Measurements from ENCODE around the gene MCF2L2.

The MCF2L2 gene

DNA sequence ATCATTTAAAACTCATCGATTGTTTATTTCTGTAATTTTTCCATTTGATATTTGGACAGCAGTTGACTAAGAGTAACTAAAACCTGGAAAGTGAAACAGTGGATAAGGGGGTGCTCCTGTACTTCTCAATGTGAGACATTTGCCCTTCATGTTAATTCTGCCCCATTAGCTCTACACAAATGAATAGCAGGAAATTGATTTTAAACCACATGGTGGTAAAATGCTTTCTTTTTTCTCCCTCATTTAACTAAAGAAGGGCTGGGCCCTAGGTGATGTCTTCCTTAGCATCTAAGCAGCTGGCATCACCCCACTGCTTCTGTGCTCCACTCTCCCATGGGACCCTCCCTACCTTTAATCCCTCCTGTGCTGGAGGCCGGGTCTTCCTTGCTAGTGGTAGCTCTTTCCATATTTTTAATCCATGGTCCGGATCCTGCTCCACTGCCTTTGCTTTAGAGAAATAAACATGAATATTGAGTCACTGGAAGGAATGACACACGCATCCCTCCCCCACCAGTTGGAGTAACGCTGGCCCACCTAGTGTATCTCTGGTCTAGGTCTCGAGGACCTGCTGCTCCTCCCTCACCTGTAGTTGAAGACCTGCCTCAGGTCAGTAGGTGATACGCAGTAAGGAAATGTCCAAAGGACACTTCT, 235.6 kb downstream of the MCF2L2 start:
- TF ChIP-seq, protein P1, sequence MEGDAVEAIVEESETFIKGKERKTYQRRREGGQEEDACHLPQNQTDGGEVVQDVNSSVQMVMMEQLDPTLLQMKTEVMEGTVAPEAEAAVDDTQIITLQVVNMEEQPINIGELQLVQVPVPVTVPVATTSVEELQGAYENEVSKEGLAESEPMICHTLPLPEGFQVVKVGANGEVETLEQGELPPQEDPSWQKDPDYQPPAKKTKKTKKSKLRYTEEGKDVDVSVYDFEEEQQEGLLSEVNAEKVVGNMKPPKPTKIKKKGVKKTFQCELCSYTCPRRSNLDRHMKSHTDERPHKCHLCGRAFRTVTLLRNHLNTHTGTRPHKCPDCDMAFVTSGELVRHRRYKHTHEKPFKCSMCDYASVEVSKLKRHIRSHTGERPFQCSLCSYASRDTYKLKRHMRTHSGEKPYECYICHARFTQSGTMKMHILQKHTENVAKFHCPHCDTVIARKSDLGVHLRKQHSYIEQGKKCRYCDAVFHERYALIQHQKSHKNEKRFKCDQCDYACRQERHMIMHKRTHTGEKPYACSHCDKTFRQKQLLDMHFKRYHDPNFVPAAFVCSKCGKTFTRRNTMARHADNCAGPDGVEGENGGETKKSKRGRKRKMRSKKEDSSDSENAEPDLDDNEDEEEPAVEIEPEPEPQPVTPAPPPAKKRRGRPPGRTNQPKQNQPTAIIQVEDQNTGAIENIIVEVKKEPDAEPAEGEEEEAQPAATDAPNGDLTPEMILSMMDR (IDR thresholded peaks at IDR 0.05) = no peak
- no peak for TF ChIP-seq ZFX (IDR thresholded peaks at IDR 0.05; ENCODE audit: borderline replicate concordance)
- no peak overlapping the region for H3K27ac ChIP-seq

DNA sequence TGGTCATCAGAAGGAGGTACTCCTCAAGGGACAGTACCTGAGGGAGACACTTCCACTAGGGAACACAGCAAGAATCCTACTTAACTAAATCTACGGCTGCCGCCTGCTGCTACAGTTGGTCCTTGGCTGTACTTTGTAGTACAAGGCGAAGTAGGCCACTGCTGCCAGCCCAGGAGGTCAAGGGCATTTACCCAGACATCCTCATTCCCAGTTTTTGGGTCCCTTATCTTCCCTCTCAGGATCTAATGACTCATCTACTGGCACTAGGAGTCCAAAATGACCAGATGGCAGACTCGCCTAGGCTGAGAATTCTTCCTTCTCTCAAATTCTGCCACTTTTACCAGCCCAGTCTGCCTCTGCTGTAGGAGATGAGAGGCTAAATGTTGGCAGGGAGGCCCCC, 238.8 kb downstream of the MCF2L2 start:
- H3K27ac ChIP-seq = no peak overlapping the region
- TF ChIP-seq, protein P1 (IDR thresholded peaks at IDR 0.05) = no peak
- no peak for TF ChIP-seq ZFX (IDR thresholded peaks at IDR 0.05; ENCODE audit: borderline replicate concordance)

DNA sequence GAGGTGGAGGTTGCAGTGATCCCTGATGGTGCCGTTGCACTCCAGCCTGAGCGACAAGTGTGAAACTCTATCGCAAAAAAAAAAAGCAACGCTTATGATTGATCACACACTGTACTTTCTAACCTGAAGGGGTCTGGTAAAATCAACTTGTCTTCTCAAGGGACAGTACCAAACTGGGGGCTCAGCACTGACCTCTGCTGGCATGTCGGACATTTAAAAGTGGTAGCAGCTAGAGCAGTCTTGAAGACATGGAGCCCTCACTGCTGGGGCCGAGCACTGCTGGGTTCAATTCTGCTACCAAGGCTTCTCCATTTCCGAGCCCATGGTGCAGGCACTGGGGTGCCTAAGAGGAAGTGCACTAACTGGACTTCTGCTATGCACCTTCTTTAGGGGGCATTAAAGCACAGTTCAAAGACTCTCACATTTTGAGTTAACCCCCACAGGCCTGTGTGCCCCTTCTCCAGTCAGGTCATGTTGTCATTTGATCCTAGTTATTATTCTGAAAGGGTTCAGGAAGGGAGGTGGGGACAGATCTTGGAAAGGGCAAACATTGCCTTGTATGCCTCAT, 239.4 kb downstream of the MCF2L2 start:
- no peak for TF ChIP-seq ZFX (IDR thresholded peaks at IDR 0.05; ENCODE audit: borderline replicate concordance)
- TF ChIP-seq, protein P1 (IDR thresholded peaks at IDR 0.05) = peak; percentile 64
- H3K27ac ChIP-seq = no peak overlapping the region

DNA sequence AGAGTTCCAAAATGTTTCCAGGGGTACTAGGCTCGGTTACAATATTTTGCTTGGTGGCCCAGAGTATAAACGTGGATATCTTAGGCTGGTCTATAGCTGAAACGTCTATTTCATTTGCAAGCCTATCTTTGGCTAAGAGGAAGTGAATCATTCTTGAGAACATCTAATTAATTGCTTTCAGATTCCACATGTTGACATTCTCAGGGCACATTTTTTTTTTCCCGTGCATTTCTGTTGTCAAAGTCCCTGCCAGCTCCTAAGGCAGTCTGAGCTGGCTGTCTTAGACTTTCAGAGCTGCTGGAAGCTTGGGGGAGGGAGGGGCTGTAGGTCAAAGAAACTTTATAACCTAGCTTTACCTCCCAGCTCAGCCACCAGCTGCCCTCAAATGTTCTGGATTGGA, 242.7 kb downstream of the MCF2L2 start:
- TF ChIP-seq ZFX (IDR thresholded peaks at IDR 0.05; ENCODE audit: borderline replicate concordance) = no peak
- TF ChIP-seq, protein P1 (IDR thresholded peaks at IDR 0.05) = no peak
- H3K27ac ChIP-seq = no peak overlapping the region

DNA sequence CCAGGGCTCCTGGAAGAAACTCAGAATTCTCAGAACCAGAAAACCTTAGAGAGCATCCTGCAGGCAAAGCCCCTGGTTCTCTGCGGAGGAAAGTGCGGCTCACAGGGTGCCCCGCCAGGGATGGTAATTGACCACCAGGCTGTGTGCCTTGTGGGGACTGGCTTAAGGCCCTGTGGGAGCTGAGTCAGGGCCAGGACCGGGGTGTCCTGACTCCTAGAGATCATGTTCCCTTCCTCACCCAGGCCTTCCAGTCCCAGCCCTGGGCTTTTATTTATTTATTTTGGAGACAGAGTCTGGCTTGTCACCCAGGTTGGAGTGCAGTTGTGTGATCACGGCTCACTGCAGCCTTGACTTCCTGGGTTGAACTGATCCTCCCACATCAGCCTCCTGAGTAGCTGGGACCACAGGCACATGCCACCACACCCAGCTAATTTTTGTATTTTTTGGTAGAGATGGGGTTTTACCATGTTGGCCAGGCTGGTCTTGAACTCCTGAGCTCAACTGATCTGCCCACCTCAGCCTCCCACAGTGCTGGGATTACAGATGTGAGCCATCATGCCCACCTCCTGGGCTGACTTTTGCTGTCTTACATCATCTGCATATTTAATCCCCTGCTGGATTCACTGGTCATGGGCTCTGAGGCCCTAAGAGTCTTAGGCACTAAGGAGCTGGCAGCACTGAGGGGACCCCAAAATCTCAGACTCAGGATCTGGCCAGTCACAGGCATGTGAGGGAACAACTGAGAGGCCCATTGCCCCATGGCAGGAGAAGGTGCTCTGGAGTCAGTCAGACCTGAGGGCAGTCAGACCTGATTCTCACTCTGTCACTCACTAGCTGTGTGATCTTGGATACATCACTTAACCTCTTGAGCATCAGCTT, 245.4 kb downstream of the MCF2L2 start:
- TF ChIP-seq, protein P1 (IDR thresholded peaks at IDR 0.05) = no peak
- no peak for TF ChIP-seq ZFX (IDR thresholded peaks at IDR 0.05; ENCODE audit: borderline replicate concordance)

DNA sequence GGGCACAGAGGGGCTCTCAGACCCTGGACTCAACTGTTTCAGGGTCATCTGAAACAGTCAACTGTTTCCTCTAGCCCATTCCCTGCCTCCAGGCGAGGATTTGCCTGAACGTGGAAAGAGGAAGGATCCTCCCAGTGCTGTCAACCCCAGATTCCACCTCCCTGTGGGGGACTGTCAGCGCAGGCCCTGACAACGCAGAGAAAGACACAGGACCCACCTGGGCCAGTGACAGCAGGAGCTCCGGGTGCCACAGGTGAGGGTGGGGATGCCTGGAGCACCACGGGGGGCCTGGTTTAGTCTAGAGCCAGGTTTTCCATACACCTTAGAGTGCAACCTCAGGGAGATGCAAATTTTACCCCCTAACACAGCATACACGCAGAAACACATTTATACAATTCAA, 246.3 kb downstream of the MCF2L2 start:
- no peak overlapping the region for H3K27ac ChIP-seq
- TF ChIP-seq ZFX (IDR thresholded peaks at IDR 0.05; ENCODE audit: borderline replicate concordance) = no peak
- TF ChIP-seq, protein P1 (IDR thresholded peaks at IDR 0.05) = no peak

More for the DNA sequence above, 245.4 kb downstream of the MCF2L2 start:
- H3K27ac ChIP-seq = no peak overlapping the region

Data from 22Rv1 (cell line).